Heart left ventricle (tissue), 16 donors: ENCODE data around the gene DNAJC11. TPM values are rescaled to one million over a fixed set of nuclear protein-coding genes. Genes with fewer than 3 reads are reported as not detected.

Experiments used
- ATAC-seq, 4 donors: fragments of 200-7000 bp; cut with Tn5 transposase; one replicate each; pipeline ENCODE4 v1.9.1; 2020 to 2022; ENCODE audit warnings: moderate library complexity in 4 of 4, mild to moderate bottlenecking in 3 of 4, moderate number of reproducible peaks in 1 of 4
- DNase-seq, 5 donors: peaks; one replicate each; pipeline ENCODE4 v3.0.0-alpha.2; 2020
- H3K27ac ChIP-seq, 12 donors: fragments of 200-600 bp; sonication (generic) in 4 of 12; one replicate each; pipeline versions ENCODE4 v1.5.0 to v1.8.0; 2016 to 2022; ENCODE audit warnings: mild to moderate bottlenecking in 2 of 12
- H3K27me3 ChIP-seq, 9 donors: fragments of 200-600 bp; sonication (generic) in 2 of 9; one replicate each; pipeline versions ENCODE4 v1.5.1 to v1.8.0; 2016 to 2022; ENCODE audit warnings: mild to moderate bottlenecking in 3 of 9
- H3K36me3 ChIP-seq, 9 donors: fragments of 200-600 bp; sonication (generic) in 2 of 9; one replicate each; pipeline versions ENCODE4 v1.5.0 to v1.8.0; 2018 to 2022; ENCODE audit warnings: mild to moderate bottlenecking in 2 of 9
- H3K4me1 ChIP-seq, 12 donors: fragments of 200-600 bp; sonication (generic) in 4 of 12; one replicate each; pipeline versions ENCODE4 v1.5.0 to v1.8.0; 2016 to 2022; ENCODE audit warnings: mild to moderate bottlenecking in 3 of 12
- H3K4me3 ChIP-seq, 12 donors: fragments of 200-600 bp; sonication (generic) in 4 of 12; one replicate each; pipeline versions ENCODE4 v1.5.0 to v1.8.0; 2017 to 2022; ENCODE audit warnings: mild to moderate bottlenecking in 9 of 12, moderate library complexity in 4 of 12
- H3K9me3 ChIP-seq, 12 donors: fragments of 200-600 bp; sonication (generic) in 4 of 12; one replicate each; pipeline versions ENCODE4 v1.5.0 to v1.8.0; 2016 to 2022; ENCODE audit warnings: mild to moderate bottlenecking in 1 of 12
- CTCF ChIP-seq, 12 donors: fragments of 200-600 bp; sonication (generic) in 4 of 12; IDR thresholded peaks; one replicate each; pipeline versions ENCODE4 v1.5.0 to v1.8.0; 2018 to 2022; ENCODE audit warnings: antibody characterized with exemption in 12 of 12, mild to moderate bottlenecking in 5 of 12
- POLR2A ChIP-seq, 2 donors: fragments of 450-650 bp; IDR thresholded peaks; one replicate each; pipeline ENCODE4 v1.6.1; 2017; ENCODE audit warnings: antibody characterized with exemption in 2 of 2, mild to moderate bottlenecking in 2 of 2, moderate library complexity in 2 of 2
- WGBS, 4 donors: extraction: QIAGEN DNeasy Blood & Tissue Kit in 2 of 4; methylation state at CpG; one replicate each; pipeline versions ENCODE4 v1.1.5 to v1.1.7; 2013 to 2018; 5-methylcytosine and 5-hydroxymethylcytosine counted together
- intact Hi-C, 10 donors: fragments of 100-400 bp; cut with DNase I; formaldehyde crosslinking; loops; one replicate each; pipeline versions ENCODE4 v1.11.1 to v1.14.2; 2022
- polyA plus RNA-seq, 2 donors: library from polyadenylated mRNA; stranded (reverse); fragments of 200-250 nt; gene quantifications; one replicate each; pipeline ENCODE4 v1.2.3, GENCODE V29; 2013
- total RNA-seq, 9 donors: library from RNA; depleted of rRNA in 2 of 9; stranded (reverse); fragments of >200 nt in 2 of 9; fragmentation: NEBNext Ultra II Directional in 3 of 9; extraction: Animal tissue kit (Norgen Biotek cat#: 25700) in 3 of 9; gene quantifications; one replicate each; pipeline versions ENCODE4 v1.1.0 to v1.2.4, GENCODE V29; 2016 to 2023
- donor health status: ischemic (EF 13 %, LVEDD 7.1; RV severe dilation, severe dysfunction).
- donor health status: healthy with polysubstance abuse.
- donor health status: DM: no; HTN: yes; CAD: no.
- donor health status: DM: no; HTN: no; CAD: no.
- donor health status: ischemic (EF 25% LVEDD 6.9; RV normal size, moderate dysfunction).
- donor health status: ischemic (EF 25% LVEDD 5.7; RV mildly dilated, moderate dysfunction).
- donor health status: healthy.
- donor health status: DM: yes; HTN: yes; CAD: no.
- donor health status: ischemic (EF 35%, LVEDD 5.7; RV mildly dilated, moderate dysfunction).
- donor health status: nonischemic (EF 11% LVEDD 7.7; RV severe dilation, severe dysfunction).
- donor health status: DM: yes; HTN: yes; CAD: no.
- donor health status: PGD.
- donor health status: ischemic (EF 29% LVEDD 5.4; RV normal size, mild dysfunction).
- donor health status: nonischemic (EF 23%, LVEDD 6.1; RV moderate dilation, normal function).

Gene DNAJC11
- total and polyA plus RNA-seq, 11 donors, result 42.4 to 67.4 (median 51.7) TPM

- no peak overlapping the region for H3K4me3 ChIP-seq
- peak overlapping the region in 4 of 12 donors; percentile 2 to 58 (median 32) for H3K27ac ChIP-seq
- intact Hi-C loops, result no loop called here
- H3K27me3 ChIP-seq, result no peaks in the 10 kb centered on the region
- DNase-seq, result no peak
- peaks cover 0 to 94% (median 43%) of the 10 kb centered on the region in 12 donors for H3K4me1 ChIP-seq
- TF ChIP-seq CTCF (IDR thresholded peaks at IDR 0.05) (no peak), POLR2A (IDR thresholded peaks at IDR 0.05) (no peak)
- 84 to 88% (median 87%) methylated on average over 7 of the region's 7 CpGs for WGBS, 4 donors
- no peaks in the 10 kb centered on the region for H3K9me3 ChIP-seq
- no peak for ATAC-seq
- H3K36me3 ChIP-seq, result peaks cover 0 to 84% (median 71%) of the 10 kb centered on the region in 9 donors
Observed at GRCh38 chr1:6590046-6590445, 111.6 kb downstream of the DNAJC11 start.

DNA sequence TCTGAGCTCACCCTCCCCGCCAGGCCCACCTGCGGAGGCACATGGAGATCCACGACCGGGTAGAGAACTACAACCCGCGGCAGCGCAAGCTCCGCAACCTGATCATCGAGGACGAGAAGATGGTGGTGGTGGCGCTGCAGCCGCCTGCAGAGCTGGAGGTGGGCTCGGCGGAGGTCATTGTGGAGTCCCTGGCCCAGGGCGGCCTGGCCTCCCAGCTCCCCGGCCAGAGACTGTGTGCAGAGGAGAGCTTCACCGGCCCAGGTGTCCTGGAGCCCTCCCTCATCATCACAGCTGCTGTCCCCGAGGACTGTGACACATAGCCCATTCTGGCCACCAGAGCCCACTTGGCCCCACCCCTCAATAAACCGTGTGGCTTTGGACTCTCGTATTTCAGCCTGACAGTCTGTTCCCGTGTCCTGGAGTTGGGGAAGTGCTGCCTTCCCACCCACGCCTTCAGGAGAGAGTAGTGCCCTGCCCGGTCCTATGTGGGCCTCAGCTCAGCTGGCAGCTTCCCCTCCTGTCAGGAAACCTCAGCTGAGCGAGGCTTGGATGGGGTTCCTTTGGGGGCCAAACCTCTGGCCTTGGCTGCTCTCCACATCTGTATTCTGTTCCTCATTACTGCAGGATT lies 112.6 kb downstream of the DNAJC11 start:
- Histone ChIP-seq H3K4me3 (no peak overlapping the region), H3K9me3 (no peaks in the 10 kb centered on the region), H3K4me1 (peaks cover 0 to 94% (median 50%) of the 10 kb centered on the region in 12 donors), H3K36me3 (peaks cover 0 to 74% (median 61%) of the 10 kb centered on the region in 9 donors), H3K27ac (peak overlapping the region in 8 of 12 donors; percentile 2 to 58 (median 22)), H3K27me3 (no peaks in the 10 kb centered on the region)
- intact Hi-C loops, result no loop called here
- WGBS, 4 donors, result 59 to 82% (median 78%) methylated on average over 8 to 24 of the region's 24 CpGs
- DNase-seq (no peak), ATAC-seq (no peak)
- no peak for TF ChIP-seq POLR2A (IDR thresholded peaks at IDR 0.05)
- no peak for TF ChIP-seq CTCF (IDR thresholded peaks at IDR 0.05)

GRCh38 chr1:6588128-6588892 lies 113.3 kb downstream of the DNAJC11 start:
- WGBS, 4 donors, result 76 to 84% (median 79%) methylated on average over 11 to 25 of the region's 25 CpGs
- peaks cover 0 to 67% (median 54%) of the 10 kb centered on the region in 9 donors for H3K36me3 ChIP-seq
- peak overlapping the region in 8 of 12 donors; percentile 5 to 73 (median 41) for H3K27ac ChIP-seq
- no peaks in the 10 kb centered on the region for H3K27me3 ChIP-seq
- intact Hi-C loops, result no loop called here
- TF ChIP-seq CTCF (IDR thresholded peaks at IDR 0.05) (no peak), POLR2A (IDR thresholded peaks at IDR 0.05) (no peak)
- no peaks in the 10 kb centered on the region for H3K9me3 ChIP-seq
- DNase-seq (no peak), ATAC-seq (no peak)
- H3K4me3 ChIP-seq, result no peak overlapping the region
- H3K4me1 ChIP-seq, result peaks cover 0 to 92% (median 51%) of the 10 kb centered on the region in 12 donors
